Caco-2 (cell line): Measurements from ENCODE around the gene CISD3. TPM values are rescaled to one million over a fixed set of nuclear protein-coding genes. Genes with fewer than 3 reads are reported as not detected.

Experiments used
- BruUV-seq: library from RNA; stranded (reverse); fragments of 400-500 nt; replicated peaks from 2 replicates; lab custom pipeline; 2021; lab: Mats Ljungman, UMichigan
- CTCF ChIA-PET: fragments of 300-600 bp; sonication (Branson Sonifier 250); formaldehyde crosslinking; loops from one replicate; lab custom pipeline; 2022; ENCODE audit warnings: antibody characterized with exemption; lab: Charles Lee
- POLR2A ChIA-PET: fragments of 300-600 bp; sonication (Branson Sonifier 250); formaldehyde crosslinking; loops from one replicate; lab custom pipeline; 2022; ENCODE audit warnings: antibody characterized with exemption; lab: Charles Lee
- DNase-seq, 2 experiments: peaks; one replicate each; pipeline versions ENCODE4 v3.0.0 to v3.0.0-alpha.2; 2020 to 2022
- H3K27me3 ChIP-seq: replicated peaks from 2 replicates; pipeline ENCODE4 v1.6.0; 2011; ENCODE audit warnings: low read length; ENCODE audit not compliant: control insufficient read depth, insufficient read depth
- H3K36me3 ChIP-seq: 2 replicates; pipeline ENCODE4 v1.5.1; 2011; ENCODE audit warnings: low read length; ENCODE audit not compliant: control insufficient read depth, insufficient read depth
- H3K4me1 ChIP-seq: fragments of 250-450 bp; sonication (Bioruptor Pico); 2 replicates; pipeline ENCODE4 v1.5.1; 2020; ENCODE audit warnings: mild to moderate bottlenecking
- H3K4me3 ChIP-seq: 2 replicates; pipeline ENCODE4 v1.5.1; 2011; ENCODE audit warnings: low read depth, mild to moderate bottlenecking, control low read depth, low read length
- H3K9me3 ChIP-seq: fragments of 250-450 bp; sonication (Bioruptor Pico); 2 replicates; pipeline ENCODE4 v1.5.1; 2020; ENCODE audit warnings: mild to moderate bottlenecking, moderate library complexity
- H3K27ac Mint-ChIP-seq: one replicate; pipeline ENCODE4 v1.8.0; 2022; ENCODE audit warnings: mixed read lengths; ENCODE audit not compliant: unreplicated experiment
- H3K27me3 Mint-ChIP-seq: one replicate; pipeline ENCODE4 v1.8.0; 2022; ENCODE audit warnings: mixed read lengths; ENCODE audit not compliant: insufficient read depth, unreplicated experiment
- H3K36me3 Mint-ChIP-seq: one replicate; pipeline ENCODE4 v1.8.0; 2022; ENCODE audit warnings: mild to moderate bottlenecking, mixed read lengths; ENCODE audit not compliant: insufficient read depth, unreplicated experiment
- H3K4me1 Mint-ChIP-seq: one replicate; pipeline ENCODE4 v1.8.0; 2022; ENCODE audit warnings: low read depth, mixed read lengths; ENCODE audit not compliant: unreplicated experiment
- H3K4me3 Mint-ChIP-seq: one replicate; pipeline ENCODE4 v1.8.0; 2022; ENCODE audit warnings: mild to moderate bottlenecking, moderate library complexity, mixed read lengths; ENCODE audit not compliant: unreplicated experiment
- H3K9me3 Mint-ChIP-seq: one replicate; pipeline ENCODE4 v1.8.0; 2022; ENCODE audit warnings: mixed read lengths; ENCODE audit not compliant: unreplicated experiment
- CTCF ChIP-seq, 2 experiments: fragments of 200-600 bp in 1 of 2; IDR thresholded peaks; 1 replicate in 1 of 2; 2 replicates in 1 of 2; pipeline versions ENCODE4 v1.5.1 to v1.8.0; 2011 to 2022; ENCODE audit warnings: antibody characterized with exemption in 1 of 2, control low read depth in 1 of 2, inconsistent platforms in 1 of 2, low read depth in 1 of 2, low read length in 1 of 2, mild to moderate bottlenecking in 1 of 2, moderate library complexity in 1 of 2; ENCODE audit not compliant: insufficient read depth in 1 of 2, severe bottlenecking in 1 of 2, unreplicated experiment in 1 of 2
- intact Hi-C: fragments of 100-400 bp; cut with micrococcal nuclease; formaldehyde crosslinking; loops from one replicate; pipeline ENCODE4 v1.10.0; 2022; ENCODE audit not compliant: unreplicated experiment
- total RNA-seq: library from RNA; stranded (reverse); gene quantifications from 2 replicates; pipeline ENCODE4 v1.2.3, GENCODE V29; 2022

The CISD3 gene
- total RNA-seq, 1 experiment from 2014 or later: 16.6 TPM

GRCh38 chr17:38741921-38742410 is 11.8 kb downstream of the CISD3 start:
- no peaks in the 10 kb centered on the region for H3K27me3 ChIP-seq
- CTCF ChIA-PET: no interaction called here
- BruUV-seq: no TSS peak
- Mint-ChIP-seq H3K4me1 (peaks cover 32% of the 10 kb centered on the region), H3K27ac (no peak overlapping the region), H3K4me3 (no peak overlapping the region), H3K9me3 (no peaks in the 10 kb centered on the region), H3K27me3 (no peaks in the 10 kb centered on the region), H3K36me3 (peaks cover 49% of the 10 kb centered on the region)
- H3K4me1 ChIP-seq: peaks cover 17% of the 10 kb centered on the region
- no peaks in the 10 kb centered on the region for H3K9me3 ChIP-seq
- DNase-seq: no peak
- peaks cover 1% of the 10 kb centered on the region for H3K36me3 ChIP-seq
- no peak overlapping the region for H3K4me3 ChIP-seq
- POLR2A ChIA-PET: no interaction called here
- intact Hi-C loops: no loop called here
- TF ChIP-seq CTCF (IDR thresholded peaks at IDR 0.05; ENCODE audit: insufficient read depth in 1 of 2, low read depth in 1 of 2, low read length in 1 of 2, severe bottlenecking in 1 of 2, unreplicated experiment in 1 of 2): no peak

- no peak overlapping the region for H3K27ac Mint-ChIP-seq
- intact Hi-C loops: no loop called here
- H3K36me3 ChIP-seq: peaks cover 1% of the 10 kb centered on the region
- no peak overlapping the region for H3K4me3 ChIP-seq
- no peak overlapping the region for H3K4me3 Mint-ChIP-seq
- no peaks in the 10 kb centered on the region for H3K9me3 Mint-ChIP-seq
- TF ChIP-seq CTCF (IDR thresholded peaks at IDR 0.05; ENCODE audit: insufficient read depth in 1 of 2, low read depth in 1 of 2, low read length in 1 of 2, severe bottlenecking in 1 of 2, unreplicated experiment in 1 of 2): no peak
- no peaks in the 10 kb centered on the region for H3K27me3 Mint-ChIP-seq
- DNase-seq: no peak
- POLR2A ChIA-PET: no interaction called here
- no TSS peak for BruUV-seq
- peaks cover 44% of the 10 kb centered on the region for H3K36me3 Mint-ChIP-seq
- peaks cover 32% of the 10 kb centered on the region for H3K4me1 Mint-ChIP-seq
- no peaks in the 10 kb centered on the region for H3K27me3 ChIP-seq
- CTCF ChIA-PET: no interaction called here
- H3K9me3 ChIP-seq: no peaks in the 10 kb centered on the region
- peaks cover 18% of the 10 kb centered on the region for H3K4me1 ChIP-seq
Observed at GRCh38 chr17:38742411-38743308, 12.5 kb downstream of the CISD3 start.

DNA sequence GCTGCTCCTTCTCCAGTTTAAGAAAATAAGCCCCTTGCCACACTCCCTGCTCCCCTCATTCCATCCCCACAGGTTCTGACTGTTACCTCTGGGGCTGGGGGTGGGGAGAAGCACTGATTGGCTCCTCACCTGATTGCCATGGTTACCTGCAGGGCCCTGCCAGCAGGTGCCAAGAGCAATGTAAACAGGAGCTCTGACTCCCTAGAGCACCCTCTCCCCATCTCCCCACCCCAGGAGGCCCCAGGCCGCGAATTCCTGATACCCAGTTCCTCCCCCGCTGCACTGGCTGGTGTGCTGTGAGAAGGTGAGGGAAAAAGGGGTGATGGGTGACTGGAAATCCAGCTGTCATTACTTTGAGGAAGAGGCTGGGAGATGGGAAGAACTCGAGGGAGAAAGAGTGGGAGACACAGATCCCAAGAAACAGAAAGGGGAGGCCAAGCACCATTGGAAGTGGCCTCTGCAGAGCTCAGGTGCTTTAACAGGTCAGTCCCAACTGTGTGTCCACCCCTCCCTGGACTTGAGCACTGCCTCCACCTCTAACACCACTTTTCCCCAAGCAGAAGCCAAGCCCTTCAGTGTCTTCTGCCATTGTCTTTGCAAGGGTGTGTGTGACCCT is 13.5 kb downstream of the CISD3 start:
- no TSS peak for BruUV-seq
- POLR2A ChIA-PET: no interaction called here
- Mint-ChIP-seq H3K9me3 (no peaks in the 10 kb centered on the region), H3K4me1 (peaks cover 32% of the 10 kb centered on the region), H3K27ac (peak overlapping the region; percentile 60), H3K36me3 (peaks cover 37% of the 10 kb centered on the region), H3K27me3 (no peaks in the 10 kb centered on the region), H3K4me3 (no peak overlapping the region)
- intact Hi-C loops: no loop called here
- H3K4me3 ChIP-seq: no peak overlapping the region
- peaks cover 1% of the 10 kb centered on the region; the same call in 1 of the 2 replicates for H3K36me3 ChIP-seq
- peaks cover 18% of the 10 kb centered on the region for H3K4me1 ChIP-seq
- CTCF ChIA-PET: interaction anchor here (0.5 to 1.1 kb wide), 3 partner anchors 9 to 236 kb away, joined by 3 to 5 read pairs (median 4); no protein-coding TSS in a partner anchor
- DNase-seq: no peak
- TF ChIP-seq CTCF (IDR thresholded peaks at IDR 0.05; ENCODE audit: insufficient read depth in 1 of 2, low read depth in 1 of 2, low read length in 1 of 2, severe bottlenecking in 1 of 2, unreplicated experiment in 1 of 2): no peak
- H3K9me3 ChIP-seq: no peaks in the 10 kb centered on the region
- no peaks in the 10 kb centered on the region for H3K27me3 ChIP-seq
